Astrocyte (in vitro differentiated cells and primary cell): ENCODE data around the gene ZEB2. TPM values are rescaled to one million over a fixed set of nuclear protein-coding genes. Genes with fewer than 3 reads are reported as not detected.

Experiments used
- DNase-seq: peaks from one replicate; pipeline ENCODE4 v3.0.0-alpha.2; 2010; ENCODE audit warnings: low read depth
- FAIRE-seq: peaks from 2 replicates; lab custom pipeline; 2011; peaks lifted over from hg19 to GRCh38; lab: Jason Lieb, UNC
- H2AFZ ChIP-seq: 2 replicates; pipeline ENCODE4 v1.6.0; 2012; ENCODE audit warnings: low read depth, low read length, inconsistent platforms
- H3K27ac ChIP-seq: 2 replicates; pipeline ENCODE4 v1.5.1; 2011; ENCODE audit warnings: low read depth, low read length, inconsistent platforms
- H3K27me3 ChIP-seq: 2 replicates; pipeline ENCODE4 v1.6.0; 2011; ENCODE audit warnings: low read length, inconsistent platforms; ENCODE audit not compliant: insufficient read depth
- H3K36me3 ChIP-seq: 2 replicates; pipeline ENCODE4 v1.5.1; 2011; ENCODE audit warnings: low read length, inconsistent platforms; ENCODE audit not compliant: insufficient read depth
- H3K4me1 ChIP-seq: 2 replicates; pipeline ENCODE4 v1.5.1; 2011; ENCODE audit warnings: low read length, inconsistent platforms; ENCODE audit not compliant: insufficient read depth
- H3K4me2 ChIP-seq: 2 replicates; pipeline ENCODE4 v1.6.0; 2012; ENCODE audit warnings: low read length, inconsistent platforms
- H3K4me3 ChIP-seq: 2 replicates; pipeline ENCODE4 v1.5.1; 2011; ENCODE audit warnings: low read depth, mild to moderate bottlenecking, low read length, inconsistent platforms; ENCODE audit not compliant: insufficient read depth
- H3K79me2 ChIP-seq: 2 replicates; pipeline ENCODE4 v1.6.0; 2012; ENCODE audit warnings: mild to moderate bottlenecking, low read length, inconsistent platforms; ENCODE audit not compliant: insufficient read depth
- H3K9ac ChIP-seq: 2 replicates; pipeline ENCODE4 v1.6.0; 2012; ENCODE audit warnings: mild to moderate bottlenecking, low read length, inconsistent platforms
- H3K9me3 ChIP-seq: 2 replicates; pipeline ENCODE4 v1.5.1; 2012; ENCODE audit warnings: low read depth, mild to moderate bottlenecking, low read length, inconsistent platforms; ENCODE audit not compliant: insufficient read depth
- H4K20me1 ChIP-seq: 2 replicates; pipeline ENCODE4 v1.6.0; 2012; ENCODE audit warnings: low read length, inconsistent platforms; ENCODE audit not compliant: insufficient read depth
- H3K27ac Mint-ChIP-seq: one replicate; pipeline ENCODE4 v1.8.0; 2021; ENCODE audit warnings: mild to moderate bottlenecking, mixed read lengths; ENCODE audit not compliant: unreplicated experiment
- H3K27me3 Mint-ChIP-seq: one replicate; pipeline ENCODE4 v1.8.0; 2021; ENCODE audit warnings: low read depth, mixed read lengths; ENCODE audit not compliant: unreplicated experiment
- H3K36me3 Mint-ChIP-seq: one replicate; pipeline ENCODE4 v1.8.0; 2021; ENCODE audit warnings: low read depth, mixed read lengths; ENCODE audit not compliant: unreplicated experiment
- H3K4me1 Mint-ChIP-seq: one replicate; pipeline ENCODE4 v1.8.0; 2021; ENCODE audit warnings: low read depth, mixed read lengths; ENCODE audit not compliant: unreplicated experiment
- H3K4me3 Mint-ChIP-seq: one replicate; pipeline ENCODE4 v1.8.0; 2021; ENCODE audit warnings: mild to moderate bottlenecking, moderate library complexity, mixed read lengths; ENCODE audit not compliant: unreplicated experiment
- H3K9me3 Mint-ChIP-seq: one replicate; pipeline ENCODE4 v1.8.0; 2021; ENCODE audit warnings: mild to moderate bottlenecking, mixed read lengths; ENCODE audit not compliant: unreplicated experiment
- EZH2 ChIP-seq: IDR thresholded peaks from 2 replicates; pipeline ENCODE4 v1.6.1; 2012; ENCODE audit warnings: mild to moderate bottlenecking, low read length, inconsistent platforms; ENCODE audit not compliant: insufficient read depth
- total RNA-seq: library from RNA; stranded (reverse); gene quantifications from 2 replicates; pipeline ENCODE4 v1.2.1, GENCODE V29; 2021
- TF ChIP-seq, protein P1 (sequence below): IDR thresholded peaks from 2 replicates; pipeline ENCODE4 v1.5.1; 2011; ENCODE audit warnings: low read depth, mild to moderate bottlenecking, inconsistent platforms, low read length, moderate library complexity; ENCODE audit not compliant: insufficient read depth

ZEB2 gene
- total RNA-seq, 1 donor from 2014 or later, result 84.9 TPM

GRCh38 chr2:144370937-144371584 lies 148.9 kb downstream of the ZEB2 start:
- H3K36me3 Mint-ChIP-seq, result peaks cover 2% of the 10 kb centered on the region
- no peak for TF ChIP-seq EZH2
- TF ChIP-seq, protein P1, sequence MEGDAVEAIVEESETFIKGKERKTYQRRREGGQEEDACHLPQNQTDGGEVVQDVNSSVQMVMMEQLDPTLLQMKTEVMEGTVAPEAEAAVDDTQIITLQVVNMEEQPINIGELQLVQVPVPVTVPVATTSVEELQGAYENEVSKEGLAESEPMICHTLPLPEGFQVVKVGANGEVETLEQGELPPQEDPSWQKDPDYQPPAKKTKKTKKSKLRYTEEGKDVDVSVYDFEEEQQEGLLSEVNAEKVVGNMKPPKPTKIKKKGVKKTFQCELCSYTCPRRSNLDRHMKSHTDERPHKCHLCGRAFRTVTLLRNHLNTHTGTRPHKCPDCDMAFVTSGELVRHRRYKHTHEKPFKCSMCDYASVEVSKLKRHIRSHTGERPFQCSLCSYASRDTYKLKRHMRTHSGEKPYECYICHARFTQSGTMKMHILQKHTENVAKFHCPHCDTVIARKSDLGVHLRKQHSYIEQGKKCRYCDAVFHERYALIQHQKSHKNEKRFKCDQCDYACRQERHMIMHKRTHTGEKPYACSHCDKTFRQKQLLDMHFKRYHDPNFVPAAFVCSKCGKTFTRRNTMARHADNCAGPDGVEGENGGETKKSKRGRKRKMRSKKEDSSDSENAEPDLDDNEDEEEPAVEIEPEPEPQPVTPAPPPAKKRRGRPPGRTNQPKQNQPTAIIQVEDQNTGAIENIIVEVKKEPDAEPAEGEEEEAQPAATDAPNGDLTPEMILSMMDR, result no peak
- H3K4me1 Mint-ChIP-seq, result peaks cover 44% of the 10 kb centered on the region
- peak; percentile 86 for DNase-seq
- H3K4me1 ChIP-seq, result peaks cover 14% of the 10 kb centered on the region
- H3K27ac ChIP-seq, result no peak overlapping the region
- no peaks in the 10 kb centered on the region for H4K20me1 ChIP-seq
- H3K4me2 ChIP-seq, result peak overlapping the region; percentile 25
- peak overlapping the region; percentile 51 for H3K27ac Mint-ChIP-seq
- no peaks in the 10 kb centered on the region for H3K36me3 ChIP-seq
- no peaks in the 10 kb centered on the region for H3K27me3 Mint-ChIP-seq
- H3K9me3 Mint-ChIP-seq, result no peaks in the 10 kb centered on the region
- no peak overlapping the region for H2AFZ ChIP-seq
- no peak overlapping the region for H3K4me3 Mint-ChIP-seq
- H3K27me3 ChIP-seq, result no peaks in the 10 kb centered on the region
- no peaks in the 10 kb centered on the region for H3K79me2 ChIP-seq
- no peak overlapping the region for H3K9ac ChIP-seq
- no peak overlapping the region for H3K4me3 ChIP-seq
- no peaks in the 10 kb centered on the region for H3K9me3 ChIP-seq
- no peak for FAIRE-seq

- no peaks in the 10 kb centered on the region for H3K36me3 Mint-ChIP-seq
- no peak overlapping the region for H3K4me3 ChIP-seq
- H3K27ac Mint-ChIP-seq, result no peak overlapping the region
- H3K9me3 Mint-ChIP-seq, result no peaks in the 10 kb centered on the region
- no peaks in the 10 kb centered on the region for H4K20me1 ChIP-seq
- H3K4me1 Mint-ChIP-seq, result peaks cover 44% of the 10 kb centered on the region
- H3K4me3 Mint-ChIP-seq, result no peak overlapping the region
- H2AFZ ChIP-seq, result no peak overlapping the region
- no peak overlapping the region for H3K9ac ChIP-seq
- TF ChIP-seq, protein P1, result no peak
- no peak for TF ChIP-seq EZH2
- FAIRE-seq, result no peak
- no peaks in the 10 kb centered on the region for H3K36me3 ChIP-seq
- no peak overlapping the region for H3K27ac ChIP-seq
- no peaks in the 10 kb centered on the region for H3K27me3 Mint-ChIP-seq
- no peaks in the 10 kb centered on the region for H3K27me3 ChIP-seq
- H3K79me2 ChIP-seq, result no peaks in the 10 kb centered on the region
- H3K9me3 ChIP-seq, result no peaks in the 10 kb centered on the region
- H3K4me2 ChIP-seq, result no peak overlapping the region
- H3K4me1 ChIP-seq, result peaks cover 16% of the 10 kb centered on the region
- no peak for DNase-seq
Observed at GRCh38 chr2:144369416-144369815, 150.5 kb downstream of the ZEB2 start.

GRCh38 chr2:144366825-144367429 lies 153.0 kb downstream of the ZEB2 start:
- H3K27me3 Mint-ChIP-seq, result no peaks in the 10 kb centered on the region
- Histone ChIP-seq H4K20me1 (no peaks in the 10 kb centered on the region), H3K79me2 (no peaks in the 10 kb centered on the region), H3K4me3 (no peak overlapping the region), H3K27ac (no peak overlapping the region), H3K36me3 (no peaks in the 10 kb centered on the region), H3K9me3 (no peaks in the 10 kb centered on the region), H3K4me2 (no peak overlapping the region), H2AFZ (no peak overlapping the region), H3K9ac (no peak overlapping the region), H3K27me3 (no peaks in the 10 kb centered on the region), H3K4me1 (peaks cover 20% of the 10 kb centered on the region)
- FAIRE-seq, result no peak
- DNase-seq, result no peak
- H3K4me1 Mint-ChIP-seq, result peaks cover 33% of the 10 kb centered on the region
- no peak overlapping the region for H3K4me3 Mint-ChIP-seq
- no peaks in the 10 kb centered on the region for H3K36me3 Mint-ChIP-seq
- peak overlapping the region; percentile 14 for H3K27ac Mint-ChIP-seq
- no peak for TF ChIP-seq EZH2
- TF ChIP-seq, protein P1, result no peak
- peaks cover 1% of the 10 kb centered on the region for H3K9me3 Mint-ChIP-seq
